A549 treated with DMSO at 1 μM for 4 hours (cell line): ENCODE results near the gene YY1. TPM values are rescaled to one million over a fixed set of nuclear protein-coding genes. Genes with fewer than 3 reads are reported as not detected.

ENCODE experiments used
- total RNA-seq: library from RNA; stranded (reverse); fragments of 200-300 nt; extraction: Qiagen RNA extraction; gene quantifications from 5 replicates; pipeline ENCODE4 v1.2.3, GENCODE V29; 2022; ENCODE audit warnings: low read depth

Gene YY1
- 59.1 to 88.1 TPM (median 73.3 TPM) in 5 replicates for total RNA-seq

DNA sequence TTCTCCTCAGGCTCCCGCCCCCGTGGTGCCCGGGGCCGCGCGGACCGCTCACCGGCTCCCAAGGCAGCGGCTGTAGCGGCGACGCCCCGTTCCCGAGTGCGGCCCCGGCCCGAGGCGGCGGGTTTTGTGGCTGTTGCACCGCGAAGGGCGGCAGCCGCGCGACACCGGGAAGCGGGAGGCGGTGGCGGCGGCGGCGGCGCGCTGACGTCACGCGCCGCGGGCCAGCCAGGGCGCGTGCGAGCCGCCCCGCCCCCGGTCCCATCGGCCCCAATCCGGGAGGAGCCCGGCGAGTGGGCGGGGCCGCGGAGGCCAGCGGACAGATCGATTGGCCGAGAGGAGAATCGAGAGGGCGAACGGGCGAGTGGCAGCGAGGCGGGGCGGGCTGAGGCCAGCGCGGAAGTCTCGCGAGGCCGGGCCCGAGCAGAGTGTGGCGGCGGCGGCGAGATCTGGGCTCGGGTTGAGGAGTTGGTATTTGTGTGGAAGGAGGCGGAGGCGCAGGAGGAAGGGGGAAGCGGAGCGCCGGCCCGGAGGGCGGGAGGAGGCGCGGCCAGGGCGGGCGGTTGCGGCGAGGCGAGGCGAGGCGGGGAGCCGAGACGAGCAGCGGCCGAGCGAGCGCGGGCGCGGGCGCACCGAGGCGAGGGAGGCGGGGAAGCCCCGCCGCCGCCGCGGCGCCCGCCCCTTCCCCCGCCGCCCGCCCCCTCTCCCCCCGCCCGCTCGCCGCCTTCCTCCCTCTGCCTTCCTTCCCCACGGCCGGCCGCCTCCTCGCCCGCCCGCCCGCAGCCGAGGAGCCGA is at the start of gene YY1:
Gene YY1, plus strand, starts transcription at position 726 of the 792 bp plus-strand sequence. CDS start 101 bp downstream, outside the sequence.

GRCh38 chr14:100306101-100306997 is 67.4 kb downstream of the YY1 start, which contains the start of gene SLC25A29:
Gene SLC25A29 (minus strand): TSS chr14:100306444. CDS start chr14:100306232, 212 bp downstream.

DNA sequence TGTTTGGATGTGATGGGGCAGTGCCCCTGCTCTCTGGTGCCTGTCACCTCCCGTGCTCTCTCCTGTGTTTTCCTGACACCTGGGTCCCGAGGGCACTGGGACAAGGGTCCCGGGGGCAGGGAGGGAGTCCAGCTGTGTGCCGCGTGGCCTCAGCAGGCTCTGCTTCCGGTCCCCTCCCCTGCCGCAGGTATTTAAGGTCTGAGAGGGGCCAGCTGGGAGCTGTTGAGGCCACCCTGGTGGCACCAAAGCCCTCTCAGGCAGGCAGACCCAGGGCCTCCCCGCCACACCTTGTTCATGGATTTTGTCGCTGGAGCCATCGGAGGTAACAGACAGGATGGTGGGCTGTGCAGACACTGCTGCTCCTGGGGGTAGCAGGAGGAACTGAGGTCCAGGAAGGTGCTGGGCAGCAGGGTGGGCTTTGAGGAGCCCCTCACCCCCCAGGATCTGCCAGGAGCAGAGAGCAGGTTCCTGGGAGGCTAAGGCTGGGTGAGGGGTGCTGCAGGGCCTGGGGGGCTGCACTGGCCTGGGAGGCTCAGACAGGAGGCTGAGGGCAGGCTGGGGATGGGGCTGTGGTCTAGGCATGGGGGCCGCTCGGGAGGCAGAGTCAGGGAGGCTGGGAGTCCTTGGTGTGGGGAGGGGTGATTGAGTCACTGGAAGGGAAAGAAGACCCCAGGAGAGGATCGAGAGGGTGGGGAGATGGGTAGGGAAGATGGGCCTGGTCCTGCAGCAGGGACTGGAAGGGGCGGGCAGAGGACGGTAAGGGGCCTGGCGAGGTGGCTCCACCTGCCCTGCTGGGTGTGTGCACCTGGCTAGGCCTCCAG is 84.4 kb downstream of the YY1 start, which contains the start of gene SLC25A47:
Gene SLC25A47, plus strand, starts transcription at position 219 of the 821 bp plus-strand sequence. Its CDS starts 76 bp downstream, at position 295.

Other genes with a start within 250 kb of the YY1 start
- gene EVL, start 173.7 kb upstream of the YY1 start, total RNA-seq = 19.6 to 25.8 TPM (median 23.4 TPM) in 5 replicates
- gene DEGS2, start 79.5 kb upstream of the YY1 start, total RNA-seq = 0.99 to 2.4 TPM (median 1.5 TPM) in 5 replicates
- 6.9 to 11.7 TPM (median 9.8 TPM) in 5 replicates for gene SLC25A29, start 67.3 kb downstream of the YY1 start, total RNA-seq
- gene SLC25A47, start 84.2 kb downstream of the YY1 start, total RNA-seq = not detected in 5 replicates
- 9.8 to 11.3 TPM (median 11.0 TPM) in 5 replicates for gene WDR25, start 137.3 kb downstream of the YY1 start, total RNA-seq